NB4 (cell line): ENCODE results near the gene SHROOM2.

ENCODE experiments used
- DNase-seq: peaks from one replicate; pipeline ENCODE4 v3.0.0; 2010; ENCODE audit warnings: low read depth
- H3K4me3 ChIP-seq: one replicate; pipeline ENCODE4 v1.5.1; 2011; ENCODE audit warnings: mild to moderate bottlenecking, low read depth, low read length, moderate library complexity
- MYC ChIP-seq: IDR thresholded peaks from 2 replicates; pipeline ENCODE4 v1.6.1; 2011; ENCODE audit warnings: low read depth, low read length
- POLR2A ChIP-seq: IDR thresholded peaks from 2 replicates; pipeline ENCODE4 v1.6.1; 2011; ENCODE audit warnings: mild to moderate bottlenecking; ENCODE audit not compliant: insufficient read length; ENCODE audit errors: extremely low read depth
- TF ChIP-seq, protein P1 (sequence below): IDR thresholded peaks from 2 replicates; pipeline ENCODE4 v1.6.1; 2011; ENCODE audit warnings: low read depth, low read length
- TF ChIP-seq, protein P2 (sequence below): IDR thresholded peaks from one replicate; pipeline ENCODE4 v1.5.1; 2012; ENCODE audit warnings: low read depth, low read length

The SHROOM2 gene

GRCh38 chrX:9816084-9816700 is 30.0 kb downstream of the SHROOM2 start:
- TF ChIP-seq POLR2A (no peak), MYC (no peak)
- TF ChIP-seq, protein P1, sequence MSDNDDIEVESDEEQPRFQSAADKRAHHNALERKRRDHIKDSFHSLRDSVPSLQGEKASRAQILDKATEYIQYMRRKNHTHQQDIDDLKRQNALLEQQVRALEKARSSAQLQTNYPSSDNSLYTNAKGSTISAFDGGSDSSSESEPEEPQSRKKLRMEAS: no peak
- TF ChIP-seq, protein P2, sequence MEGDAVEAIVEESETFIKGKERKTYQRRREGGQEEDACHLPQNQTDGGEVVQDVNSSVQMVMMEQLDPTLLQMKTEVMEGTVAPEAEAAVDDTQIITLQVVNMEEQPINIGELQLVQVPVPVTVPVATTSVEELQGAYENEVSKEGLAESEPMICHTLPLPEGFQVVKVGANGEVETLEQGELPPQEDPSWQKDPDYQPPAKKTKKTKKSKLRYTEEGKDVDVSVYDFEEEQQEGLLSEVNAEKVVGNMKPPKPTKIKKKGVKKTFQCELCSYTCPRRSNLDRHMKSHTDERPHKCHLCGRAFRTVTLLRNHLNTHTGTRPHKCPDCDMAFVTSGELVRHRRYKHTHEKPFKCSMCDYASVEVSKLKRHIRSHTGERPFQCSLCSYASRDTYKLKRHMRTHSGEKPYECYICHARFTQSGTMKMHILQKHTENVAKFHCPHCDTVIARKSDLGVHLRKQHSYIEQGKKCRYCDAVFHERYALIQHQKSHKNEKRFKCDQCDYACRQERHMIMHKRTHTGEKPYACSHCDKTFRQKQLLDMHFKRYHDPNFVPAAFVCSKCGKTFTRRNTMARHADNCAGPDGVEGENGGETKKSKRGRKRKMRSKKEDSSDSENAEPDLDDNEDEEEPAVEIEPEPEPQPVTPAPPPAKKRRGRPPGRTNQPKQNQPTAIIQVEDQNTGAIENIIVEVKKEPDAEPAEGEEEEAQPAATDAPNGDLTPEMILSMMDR: no peak
- H3K4me3 ChIP-seq: no peak overlapping the region
- DNase-seq: peak; percentile 77

DNA sequence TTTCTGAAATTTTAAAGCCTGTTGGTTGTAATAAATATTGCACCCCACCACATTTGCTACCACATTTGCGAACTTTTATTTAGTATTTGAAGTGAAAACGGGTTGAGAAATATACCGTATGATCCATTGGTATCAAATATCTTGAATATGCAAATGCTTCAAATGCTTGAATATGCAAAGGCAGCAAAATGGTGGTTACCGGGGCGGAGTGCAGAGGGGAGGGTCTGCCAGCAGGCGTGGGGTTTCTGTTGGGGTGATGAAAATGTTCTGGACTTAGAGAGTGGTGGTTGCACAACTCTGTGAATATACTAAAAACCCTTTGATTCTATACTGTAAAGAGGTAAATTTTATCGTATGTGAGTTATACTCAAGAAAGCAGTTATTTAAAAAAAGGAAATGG is 35.3 kb downstream of the SHROOM2 start:
- no peak for TF ChIP-seq MYC
- no peak for TF ChIP-seq POLR2A
- TF ChIP-seq, protein P1: no peak
- DNase-seq: no peak
- no peak overlapping the region for H3K4me3 ChIP-seq

GRCh38 chrX:9824554-9824953 is 38.3 kb downstream of the SHROOM2 start:
- TF ChIP-seq POLR2A (no peak), MYC (no peak)
- TF ChIP-seq, protein P1: no peak
- TF ChIP-seq, protein P2: no peak
- no peak for DNase-seq
- H3K4me3 ChIP-seq: no peak overlapping the region

GRCh38 chrX:9825129-9825790 is 39.0 kb downstream of the SHROOM2 start:
- TF ChIP-seq, protein P1: no peak
- TF ChIP-seq POLR2A (no peak), MYC (no peak)
- TF ChIP-seq, protein P2: no peak
- no peak for DNase-seq
- no peak overlapping the region for H3K4me3 ChIP-seq

- TF ChIP-seq, protein P1: no peak
- TF ChIP-seq MYC (no peak), POLR2A (no peak)
- TF ChIP-seq, protein P2: no peak
- H3K4me3 ChIP-seq: no peak overlapping the region
- DNase-seq: no peak
Measured at GRCh38 chrX:9825966-9826365, 39.7 kb downstream of the SHROOM2 start.
